ENCODE data around the gene AGTPBP1. TPM values are rescaled to one million over a fixed set of nuclear protein-coding genes. Genes with fewer than 3 reads are reported as not detected.

Gene AGTPBP1
- total and polyA plus RNA-seq, 8 donors = 3.8 to 12.7 (median 9.1) TPM

GRCh38 chr9:85688361-85688760 is 53.4 kb downstream of the AGTPBP1 start:
- intact Hi-C loops (cut with DNase I) = no loop called here
- FAIRE-seq (no peak), ATAC-seq (no peak), DNase-seq (no peak)
- H3K9me3 ChIP-seq = no peaks in the 10 kb centered on the region
- TF ChIP-seq CTCF (IDR thresholded peaks at IDR 0.05) = no peak
- H3K27ac ChIP-seq = no peak overlapping the region
- 86 to 91% methylated on average over 2 of the region's 2 CpGs for WGBS, 2 donors
- no peaks in the 10 kb centered on the region for H3K27me3 ChIP-seq
- H3K4me3 ChIP-seq = no peak overlapping the region
- H3K36me3 ChIP-seq = no peaks in the 10 kb centered on the region
- H3K4me1 ChIP-seq = peaks cover 0 to 4% (median 0%) of the 10 kb centered on the region in 3 donors

DNA sequence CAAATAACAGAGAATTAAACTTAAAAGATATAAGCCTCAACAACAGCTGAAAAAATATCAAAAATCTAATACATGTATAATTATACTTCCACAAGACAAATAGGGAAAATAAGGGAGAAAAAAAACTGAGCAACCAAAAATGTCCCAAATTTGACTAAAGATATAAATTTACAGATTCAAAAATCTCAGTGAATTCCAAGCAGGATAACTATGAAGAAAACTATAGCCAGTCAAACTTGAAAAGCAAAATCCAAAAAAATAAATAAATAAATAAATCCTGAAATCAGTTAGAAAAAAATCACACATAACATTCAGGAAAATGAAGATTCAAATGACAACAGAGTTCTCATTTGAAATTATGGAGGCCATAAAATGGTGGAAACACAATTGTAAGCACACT is 56.7 kb downstream of the AGTPBP1 start:
- Histone ChIP-seq H3K27me3 (no peaks in the 10 kb centered on the region), H3K9me3 (no peaks in the 10 kb centered on the region), H3K4me3 (no peak overlapping the region), H3K36me3 (no peaks in the 10 kb centered on the region), H3K4me1 (peaks cover 0 to 4% (median 0%) of the 10 kb centered on the region in 3 donors), H3K27ac (no peak overlapping the region)
- ATAC-seq (no peak), DNase-seq (no peak), FAIRE-seq (no peak)
- no peak for TF ChIP-seq CTCF (IDR thresholded peaks at IDR 0.05)
- intact Hi-C loops (cut with DNase I) = no loop called here

GRCh38 chr9:85676790-85677189 is 65.0 kb downstream of the AGTPBP1 start:
- WGBS, 2 donors = 89 to 95% methylated on average over 2 of the region's 2 CpGs
- intact Hi-C loops (cut with DNase I) = no loop called here

DNA sequence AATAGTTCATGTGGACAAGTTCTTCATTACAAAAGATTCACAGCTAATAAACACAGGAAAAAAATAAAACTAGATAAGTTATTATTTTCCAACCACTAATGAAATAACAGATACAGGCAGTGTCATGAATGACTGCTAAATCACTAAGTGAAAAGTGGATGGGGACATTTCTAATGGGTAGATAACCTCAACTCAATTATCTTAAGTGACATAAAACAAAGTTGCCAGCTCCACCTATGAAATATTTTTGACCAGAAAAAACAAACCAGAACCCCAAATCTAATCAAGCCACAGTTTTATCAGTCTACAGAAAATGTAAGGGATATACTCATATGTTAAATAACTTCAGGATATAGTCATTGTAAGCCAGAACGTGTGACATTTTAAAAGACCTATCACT is 74.4 kb downstream of the AGTPBP1 start:
- no peak overlapping the region for H3K4me3 ChIP-seq
- ATAC-seq (no peak), DNase-seq (no peak), FAIRE-seq (no peak)
- H3K27me3 ChIP-seq = no peaks in the 10 kb centered on the region
- WGBS, 2 donors = 78 to 88% methylated on average over 1 of the region's 1 CpG
- H3K36me3 ChIP-seq = peaks cover 0 to 3% (median 0%) of the 10 kb centered on the region in 3 donors
- H3K27ac ChIP-seq = no peak overlapping the region
- no peaks in the 10 kb centered on the region for H3K4me1 ChIP-seq
- TF ChIP-seq CTCF (IDR thresholded peaks at IDR 0.05) = no peak
- no peaks in the 10 kb centered on the region for H3K9me3 ChIP-seq
- intact Hi-C loops (cut with DNase I) = no loop called here

More at GRCh38 chr9:85676790-85677189, 65.0 kb downstream of the AGTPBP1 start:
- Histone ChIP-seq H3K4me3 (no peak overlapping the region), H3K27me3 (no peaks in the 10 kb centered on the region), H3K4me1 (no peaks in the 10 kb centered on the region), H3K27ac (no peak overlapping the region), H3K36me3 (peaks cover 0 to 3% (median 0%) of the 10 kb centered on the region in 3 donors), H3K9me3 (no peaks in the 10 kb centered on the region)
- TF ChIP-seq CTCF (IDR thresholded peaks at IDR 0.05) = no peak
- DNase-seq = no peak
- ATAC-seq = no peak
- no peak for FAIRE-seq

GRCh38 chr9:85666086-85666485 is 75.7 kb downstream of the AGTPBP1 start:
- H3K4me3 ChIP-seq = no peak overlapping the region
- no peaks in the 10 kb centered on the region for H3K27me3 ChIP-seq
- 89 to 96% methylated on average over 2 of the region's 2 CpGs for WGBS, 2 donors
- no peak overlapping the region for H3K27ac ChIP-seq
- no peaks in the 10 kb centered on the region for H3K4me1 ChIP-seq
- intact Hi-C loops (cut with DNase I) = no loop called here
- DNase-seq = no peak
- no peaks in the 10 kb centered on the region for H3K9me3 ChIP-seq
- TF ChIP-seq CTCF (IDR thresholded peaks at IDR 0.05) = no peak
- ATAC-seq = no peak
- H3K36me3 ChIP-seq = no peaks in the 10 kb centered on the region
- no peak for FAIRE-seq
